ENCODE results near the gene ZCCHC7. TPM values are rescaled to one million over a fixed set of nuclear protein-coding genes. Genes with fewer than 3 reads are reported as not detected.

Gene ZCCHC7
- total and polyA plus RNA-seq, 10 of the 15 experiments (the other 5 are each of a cell fraction or from before 2014, with no cell fraction given) = 42.9 to 178 (median 53.3) TPM

GRCh38 chr9:37097294-37097693, 23.1 kb upstream of the ZCCHC7 start (continued):
- no peak for TF ChIP-seq BCL3 (IDR thresholded peaks at IDR 0.05; ENCODE audit: borderline replicate concordance, insufficient read depth, low read depth, low read length, poor library complexity, severe bottlenecking)
- TF ChIP-seq, protein P1, sequence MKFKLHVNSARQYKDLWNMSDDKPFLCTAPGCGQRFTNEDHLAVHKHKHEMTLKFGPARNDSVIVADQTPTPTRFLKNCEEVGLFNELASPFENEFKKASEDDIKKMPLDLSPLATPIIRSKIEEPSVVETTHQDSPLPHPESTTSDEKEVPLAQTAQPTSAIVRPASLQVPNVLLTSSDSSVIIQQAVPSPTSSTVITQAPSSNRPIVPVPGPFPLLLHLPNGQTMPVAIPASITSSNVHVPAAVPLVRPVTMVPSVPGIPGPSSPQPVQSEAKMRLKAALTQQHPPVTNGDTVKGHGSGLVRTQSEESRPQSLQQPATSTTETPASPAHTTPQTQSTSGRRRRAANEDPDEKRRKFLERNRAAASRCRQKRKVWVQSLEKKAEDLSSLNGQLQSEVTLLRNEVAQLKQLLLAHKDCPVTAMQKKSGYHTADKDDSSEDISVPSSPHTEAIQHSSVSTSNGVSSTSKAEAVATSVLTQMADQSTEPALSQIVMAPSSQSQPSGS (IDR thresholded peaks at IDR 0.05; ENCODE audit: low read length) = no peak

DNA sequence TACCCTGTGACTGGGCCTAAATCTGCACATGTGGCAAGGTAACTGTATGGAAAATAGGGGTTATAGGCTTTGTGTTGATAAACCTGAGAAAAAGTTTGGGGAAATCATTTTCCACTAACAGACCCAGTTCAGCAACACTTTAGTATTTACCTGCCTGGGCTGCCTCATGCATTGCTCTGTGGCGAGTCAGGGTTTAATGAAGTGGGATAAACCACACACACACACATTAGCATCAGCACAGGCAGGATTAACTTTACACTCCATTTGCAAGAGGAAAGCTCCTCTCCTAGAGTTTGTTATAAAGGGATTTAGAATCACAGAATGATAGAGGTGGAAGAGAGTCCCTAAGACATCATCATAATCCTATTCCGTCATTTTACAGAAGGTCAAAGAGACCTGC, 20.0 kb upstream of the ZCCHC7 start:
- H3K4me1 ChIP-seq (ENCODE audit: control insufficient read depth, insufficient read depth, low read length) = peaks cover 3% of the 10 kb centered on the region; the same call in 1 of the 2 replicates
- H3K27ac ChIP-seq (ENCODE audit: control insufficient read depth, insufficient read depth) = no peak overlapping the region
- WGBS (ENCODE audit: insufficient coverage, insufficient replicate concordance, low lambda C conversion rate, missing lambda C conversion rate) = 47% methylated on average over 2 of the region's 2 CpGs
- POLR2A ChIA-PET = interaction anchor here (1.4 kb wide), 2 partner anchors 15 to 20 kb away, joined by 3 read pairs; partner anchors contain the start of gene ZCCHC7
- ATAC-seq (no peak), FAIRE-seq (no peak), DNase-seq (ENCODE audit: low read depth, low spot score) (no peak)
- no peak overlapping the region for H3K4me3 ChIP-seq
- intact Hi-C loops (cut with micrococcal nuclease; ENCODE audit: unreplicated experiment) = no loop called here
- H3K36me3 ChIP-seq (ENCODE audit: control insufficient read depth in 2 of 2, insufficient read depth in 2 of 2, low read length in 1 of 2) = no peaks in the 10 kb centered on the region
- H4K20me1 ChIP-seq (ENCODE audit: control insufficient read depth, insufficient read depth) = no peaks in the 10 kb centered on the region
- no peak overlapping the region for H3K4me2 ChIP-seq (ENCODE audit: control insufficient read depth, insufficient read depth)
- H3K9me3 ChIP-seq (replicated peaks; ENCODE audit: control insufficient read depth, insufficient read depth, low read length) = no peaks in the 10 kb centered on the region
- SMC1A ChIA-PET (ENCODE audit: uncharacterized antibody, unreplicated experiment) = interaction anchor here (0.5 to 1.4 kb wide), 3 partner anchors 17 to 197 kb away, joined by 3 to 4 read pairs (median 3); no protein-coding TSS in a partner anchor
- in situ Hi-C loops (cut with MboI) = no loop called here
- no peaks in the 10 kb centered on the region for H3K79me2 ChIP-seq (ENCODE audit: control insufficient read depth, insufficient read depth, low read length)
- RAD21 ChIA-PET (ENCODE audit: unreplicated experiment) = interaction anchor here (0.8 kb wide), 1 partner anchor 18 kb away, joined by 3 read pairs; no protein-coding TSS in a partner anchor
- CTCF ChIA-PET = interaction anchor here (0.8 to 1.8 kb wide), 2 partner anchors 11 to 17 kb away, joined by 5 read pairs; no protein-coding TSS in a partner anchor
- no peak overlapping the region for H2AFZ ChIP-seq (ENCODE audit: control insufficient read depth, low read depth, low read length)
- no peaks in the 10 kb centered on the region for H3K27me3 ChIP-seq (replicated peaks in 1 of 2; ENCODE audit: control insufficient read depth in 2 of 2, insufficient read depth in 2 of 2, low read length in 1 of 2)
- BruUV-seq (replicated peaks) = no TSS peak
- H3K9ac ChIP-seq (ENCODE audit: control insufficient read depth, insufficient read depth, low read length) = no peak overlapping the region
- TF ChIP-seq SUPT20H (IDR thresholded peaks at IDR 0.05; ENCODE audit: borderline replicate concordance, control insufficient read depth, low read depth, low read length) = no peak
- TF ChIP-seq REST (IDR thresholded peaks at IDR 0.05; ENCODE audit: low read depth, low read length) = no peak
- TF ChIP-seq RELA (IDR thresholded peaks at IDR 0.05; ENCODE audit: borderline replicate concordance, partially characterized antibody) = no peak
- no peak for TF ChIP-seq SPI1 (IDR thresholded peaks at IDR 0.05; ENCODE audit: borderline replicate concordance, insufficient read depth, low read depth, low read length)
- no peak for TF ChIP-seq BRCA1 (IDR thresholded peaks at IDR 0.05; ENCODE audit: low read depth, low read length)
- no peak for TF ChIP-seq SUZ12 (IDR thresholded peaks at IDR 0.05; ENCODE audit: unreplicated experiment)
- no peak for TF ChIP-seq NRF1 (conservative IDR thresholded peaks at IDR 0.05; ENCODE audit: low read depth, low read length)
- no peak for TF ChIP-seq PBX3 (IDR thresholded peaks at IDR 0.05; ENCODE audit: insufficient replicate concordance, low read depth, low read length)
- TF ChIP-seq SIX5 (IDR thresholded peaks at IDR 0.05; ENCODE audit: low read depth, low read length, severe bottlenecking) = no peak
- TF ChIP-seq CHD2 (IDR thresholded peaks at IDR 0.05; ENCODE audit: borderline replicate concordance, low read depth, low read length) = no peak
- no peak for TF ChIP-seq NR2C2 (IDR thresholded peaks at IDR 0.05; ENCODE audit: borderline replicate concordance, control insufficient read depth, insufficient read length, low read depth)
- TF ChIP-seq KDM1A (IDR thresholded peaks at IDR 0.05; ENCODE audit: borderline replicate concordance) = no peak

Data from GM12878 (cell line).